ENCODE measurements around the gene SUPT5H. TPM values are rescaled to one million over a fixed set of nuclear protein-coding genes. Genes with fewer than 3 reads are reported as not detected.

The SUPT5H gene
- total RNA-seq, 4 donors from 2014 or later, result 39.5 to 80.3 (median 67.7) TPM

- intact Hi-C loops (cut with DNase I), result no loop called here
- TF ChIP-seq POLR2A (IDR thresholded peaks at IDR 0.05) (no peak), CTCF (IDR thresholded peaks at IDR 0.05) (no peak)
- Histone ChIP-seq H3K27ac (peak overlapping the region in 3 of 4 donors; percentile 17 to 99 (median 99)), H3K4me1 (peaks cover 18 to 61% (median 25%) of the 10 kb centered on the region in 3 donors), H3K4me3 (peak overlapping the region in 2 of 4 donors; percentile 76 to 90), H3K36me3 (peaks cover 0 to 22% (median 9%) of the 10 kb centered on the region in 3 donors), H3K27me3 (no peaks in the 10 kb centered on the region), H3K9me3 (no peaks in the 10 kb centered on the region)
- DNase-seq, result no peak
- WGBS, 2 donors, result 57 to 70% methylated on average over 19 to 25 of the region's 35 CpGs
These were observed 30.0 kb upstream of the SUPT5H start for GRCh38 chr19:39415111-39416046.

- Histone ChIP-seq H3K36me3 (peaks cover 0 to 23% (median 9%) of the 10 kb centered on the region in 3 donors), H3K4me3 (no peak overlapping the region), H3K9me3 (no peaks in the 10 kb centered on the region), H3K27me3 (no peaks in the 10 kb centered on the region), H3K27ac (no peak overlapping the region), H3K4me1 (peaks cover 8 to 51% (median 14%) of the 10 kb centered on the region in 3 donors)
- intact Hi-C loops (cut with DNase I), result no loop called here
- TF ChIP-seq POLR2A (IDR thresholded peaks at IDR 0.05) (no peak), CTCF (IDR thresholded peaks at IDR 0.05) (no peak)
- WGBS, 2 donors, result 76 to 82% methylated on average over 9 to 12 of the region's 27 CpGs
- no peak for DNase-seq
These were observed 28.9 kb upstream of the SUPT5H start for GRCh38 chr19:39416152-39417120.

- WGBS, 2 donors, result 91 to 96% methylated on average over 4 to 7 of the region's 30 CpGs
- DNase-seq, result no peak
- Histone ChIP-seq H3K4me1 (peaks cover 7 to 43% (median 13%) of the 10 kb centered on the region in 3 donors), H3K27ac (no peak overlapping the region), H3K36me3 (peaks cover 0 to 35% (median 13%) of the 10 kb centered on the region in 3 donors), H3K27me3 (no peaks in the 10 kb centered on the region), H3K4me3 (no peak overlapping the region), H3K9me3 (no peaks in the 10 kb centered on the region)
- TF ChIP-seq POLR2A (IDR thresholded peaks at IDR 0.05) (no peak), CTCF (IDR thresholded peaks at IDR 0.05) (no peak)
- intact Hi-C loops (cut with DNase I), result no loop called here
These were observed 27.8 kb upstream of the SUPT5H start for GRCh38 chr19:39417463-39418181.

- Histone ChIP-seq H3K4me1 (peaks cover 4 to 29% (median 4%) of the 10 kb centered on the region in 3 donors), H3K36me3 (peaks cover 0 to 49% (median 13%) of the 10 kb centered on the region in 3 donors), H3K9me3 (no peaks in the 10 kb centered on the region), H3K4me3 (no peak overlapping the region), H3K27me3 (no peaks in the 10 kb centered on the region), H3K27ac (no peak overlapping the region)
- intact Hi-C loops (cut with DNase I), result no loop called here
- WGBS, 2 donors, result 60 to 88% methylated on average over 3 of the region's 9 CpGs
- TF ChIP-seq POLR2A (IDR thresholded peaks at IDR 0.05), result no peak
- TF ChIP-seq CTCF (IDR thresholded peaks at IDR 0.05), result no peak
- no peak for DNase-seq
These were observed 26.4 kb upstream of the SUPT5H start for GRCh38 chr19:39419003-39419402.

Data from esophagus squamous epithelium (tissue), 5 donors.